K562 (cell line): Measurements from ENCODE around the gene DMWD. TPM values are rescaled to one million over a fixed set of nuclear protein-coding genes. Genes with fewer than 3 reads are reported as not detected.

ENCODE experiments used
- ATAC-seq: fragments of 200-7000 bp; cut with Tn5 transposase; 3 replicates; pipeline ENCODE4 v1.9.1; 2020; ENCODE audit warnings: moderate library complexity
- BruUV-seq: library from RNA; stranded (reverse); fragments of 400-500 nt; replicated peaks from 2 replicates; lab custom pipeline; 2021; lab: Mats Ljungman, UMichigan
- CTCF ChIA-PET: fragments of 300-600 bp; formaldehyde crosslinking; extraction: SDS; loops from one replicate; lab custom pipeline; 2021; ENCODE audit warnings: low intra/inter-chr PET ratio; lab: Yijun Ruan, JAX
- POLR2A ChIA-PET: fragments of 300-600, 350-650 bp; sonication (Branson Sonifier 250); formaldehyde crosslinking; extraction: SDS; loops from one replicate; lab custom pipeline; 2021; ENCODE audit warnings: antibody characterized with exemption, inconsistent platforms; lab: Yijun Ruan, JAX
- DNase-seq, 4 experiments: peaks; one replicate each; pipeline versions ENCODE4 v3.0.0 to v3.0.0-alpha.2; 2011 to 2018; ENCODE audit warnings: low spot score in 3 of 4, mixed read lengths in 3 of 4; ENCODE audit errors: extremely low read depth in 1 of 4
- FAIRE-seq: peaks from 2 replicates; lab custom pipeline; 2011; peaks lifted over from hg19 to GRCh38; lab: Jason Lieb, UNC
- H2AFZ ChIP-seq: 2 replicates; pipeline ENCODE4 v1.6.0; 2011; ENCODE audit warnings: low read depth, low read length, control low read depth, inconsistent platforms
- H3K27ac ChIP-seq: fragments of 200-600 bp; 3 replicates; pipeline ENCODE4 v1.8.0; 2011; ENCODE audit warnings: low read depth, mild to moderate bottlenecking, control low read depth, inconsistent platforms, low read length, moderate library complexity, mixed read lengths; ENCODE audit errors: extremely low read depth
- H3K27me3 ChIP-seq, 2 experiments: fragments of 300-600 bp in 1 of 2; 2 replicates in 1 of 2; 3 replicates in 1 of 2; pipeline versions ENCODE4 v1.6.0 to v1.8.0; 2011; ENCODE audit warnings: inconsistent platforms in 2 of 2, low read length in 2 of 2, mild to moderate bottlenecking in 1 of 2, mixed read lengths in 1 of 2, moderate library complexity in 1 of 2; ENCODE audit not compliant: control insufficient read depth in 2 of 2, insufficient read depth in 2 of 2
- H3K36me3 ChIP-seq: fragments of 300-600 bp; 3 replicates; pipeline ENCODE4 v1.8.0; 2011; ENCODE audit warnings: mild to moderate bottlenecking, low read length, inconsistent platforms; ENCODE audit not compliant: control insufficient read depth, insufficient read depth
- H3K4me1 ChIP-seq, 2 experiments: fragments of 200-600 bp in 1 of 2; replicated peaks in 1 of 2; 2 replicates in 1 of 2; 3 replicates in 1 of 2; pipeline versions ENCODE4 v1.5.1 to v1.8.0; 2011; ENCODE audit warnings: inconsistent platforms in 2 of 2, low read length in 2 of 2, mild to moderate bottlenecking in 1 of 2, mixed read lengths in 1 of 2, moderate library complexity in 1 of 2; ENCODE audit not compliant: control insufficient read depth in 2 of 2, insufficient read depth in 2 of 2
- H3K4me2 ChIP-seq: 2 replicates; pipeline ENCODE4 v1.6.1; 2011; ENCODE audit warnings: low read length, control low read depth, inconsistent platforms, mixed read lengths; ENCODE audit not compliant: insufficient read depth
- H3K4me3 ChIP-seq: fragments of 200-600 bp; sonication (generic), shearing (Covaris generic); 2 replicates; pipeline ENCODE4 v1.5.1; 2016; ENCODE audit warnings: control low read depth, inconsistent platforms
- H3K79me2 ChIP-seq: fragments of 200-600 bp; 3 replicates; pipeline ENCODE4 v1.8.0; 2011; ENCODE audit warnings: low read length, inconsistent platforms; ENCODE audit not compliant: control insufficient read depth, insufficient read depth
- H3K9ac ChIP-seq, 2 experiments: 2 replicates each; pipeline versions ENCODE4 v1.6.0 to v1.6.1; 2011; ENCODE audit warnings: low read depth in 2 of 2, low read length in 2 of 2, control low read depth in 1 of 2, inconsistent platforms in 1 of 2, mild to moderate bottlenecking in 1 of 2, mixed read lengths in 1 of 2; ENCODE audit not compliant: insufficient read depth in 1 of 2
- H3K9me1 ChIP-seq: one replicate; pipeline ENCODE4 v1.6.0; 2011; ENCODE audit warnings: inconsistent platforms, mild to moderate bottlenecking, low read length, moderate library complexity; ENCODE audit not compliant: control insufficient read depth, insufficient read depth
- H3K9me3 ChIP-seq: replicated peaks from 2 replicates; pipeline ENCODE4 v1.5.1; 2011; ENCODE audit warnings: low read depth, low read length, inconsistent platforms; ENCODE audit not compliant: control insufficient read depth, insufficient read depth
- H4K20me1 ChIP-seq: replicated peaks from 2 replicates; pipeline ENCODE4 v1.6.1; 2011; ENCODE audit warnings: low read length, inconsistent platforms, mixed read lengths; ENCODE audit not compliant: control insufficient read depth, insufficient read depth
- ATF6 ChIP-seq: sonication (generic); formaldehyde crosslinking; IDR thresholded peaks from 2 replicates; pipeline ENCODE4 v1.4.0; 2020; ENCODE audit warnings: mild to moderate bottlenecking, missing genetic modification reagents
- CBX1 ChIP-seq: sonication (generic); IDR thresholded peaks from 2 replicates; pipeline ENCODE4 v1.6.1; 2016; ENCODE audit warnings: antibody characterized with exemption, low read depth, mild to moderate bottlenecking
- DLX4 ChIP-seq: fragments of 250-450 bp; sonication (Bioruptor Pico); IDR thresholded peaks from 2 replicates; pipeline ENCODE4 v1.6.1; 2021; ENCODE audit warnings: mild to moderate bottlenecking
- EHMT2 ChIP-seq: fragments of 450-650 bp; IDR thresholded peaks from 2 replicates; pipeline ENCODE4 v1.6.1; 2018; ENCODE audit warnings: antibody characterized with exemption
- ETS1 ChIP-seq: conservative IDR thresholded peaks from 2 replicates; pipeline ENCODE4 v1.6.1; 2011; ENCODE audit warnings: low read depth, mild to moderate bottlenecking, low read length; ENCODE audit not compliant: control insufficient read depth
- GATA2 ChIP-seq: sonication (generic); formaldehyde crosslinking; IDR thresholded peaks from 2 replicates; pipeline ENCODE4 v1.4.0; 2020; ENCODE audit warnings: mild to moderate bottlenecking, missing genetic modification reagents
- HNRNPUL1 ChIP-seq: fragments of 200-400 bp; formaldehyde crosslinking; IDR thresholded peaks from 2 replicates; pipeline ENCODE4 v1.6.1; 2017; ENCODE audit warnings: low read length
- PCBP2 ChIP-seq: fragments of 200-400 bp; formaldehyde crosslinking; IDR thresholded peaks from 2 replicates; pipeline ENCODE4 v1.6.1; 2018; ENCODE audit warnings: low read length, low read depth, mild to moderate bottlenecking, moderate library complexity; ENCODE audit not compliant: poor library complexity, severe bottlenecking
- POLR3A ChIP-seq: IDR thresholded peaks from 2 replicates; pipeline ENCODE4 v1.6.1; 2011; ENCODE audit warnings: borderline replicate concordance, mild to moderate bottlenecking, moderate library complexity; ENCODE audit not compliant: insufficient read length, insufficient read depth; ENCODE audit errors: extremely low read depth
- RBBP5 ChIP-seq: fragments of 200-600 bp; sonication (generic); IDR thresholded peaks from 2 replicates; pipeline ENCODE4 v1.6.1; 2012; ENCODE audit warnings: borderline replicate concordance, mild to moderate bottlenecking, low read length, control low read depth, inconsistent platforms; ENCODE audit not compliant: insufficient read depth, poor library complexity, severe bottlenecking
- U2AF1 ChIP-seq: fragments of 200-400 bp; formaldehyde crosslinking; optimal IDR thresholded peaks from 2 replicates; pipeline ENCODE3; 2017; ENCODE audit warnings: mild to moderate bottlenecking, low read depth, low read length, moderate library complexity
- ZBTB49 ChIP-seq: sonication (generic); formaldehyde crosslinking; IDR thresholded peaks from 2 replicates; pipeline ENCODE4 v1.8.0; 2022; ENCODE audit warnings: missing genetic modification reagents, mild to moderate bottlenecking, borderline replicate concordance
- ZNF124 ChIP-seq: sonication (generic); formaldehyde crosslinking; IDR thresholded peaks from 2 replicates; pipeline ENCODE4 v1.8.1; 2022; ENCODE audit warnings: missing genetic modification reagents
- ZNF224 ChIP-seq: sonication (generic); formaldehyde crosslinking; IDR thresholded peaks from 2 replicates; pipeline ENCODE4 v1.8.0; 2022; ENCODE audit warnings: mild to moderate bottlenecking, missing genetic modification reagents
- WGBS: fragments of 100-300 bp; shearing (Covaris generic); methylation state at CpG from one replicate; pipeline ENCODE4 v1.1.6; 2016; ENCODE audit warnings: low coverage, mixed read lengths; ENCODE audit not compliant: insufficient coverage; ENCODE audit errors: missing lambda C conversion rate; 5-methylcytosine and 5-hydroxymethylcytosine counted together
- in situ Hi-C: fragments of 300-500 bp; cut with MboI; formaldehyde crosslinking; loops from 4 replicates; pipeline ENCODE4 v1.15.0; 2018; ENCODE audit warnings: inconsistent platforms, mixed read lengths
- intact Hi-C: fragments of 100-400 bp; cut with micrococcal nuclease; formaldehyde crosslinking; loops from 2 replicates; pipeline ENCODE4 v1.14.2; 2022
- polyA plus RNA-seq, 8 experiments: library from polyadenylated mRNA; depleted of rRNA in 4 of 8; stranded (reverse) in 5 of 8; unstranded in 3 of 8; fragments of >200 nt; fragmentation: Nextera tagmentation in 2 of 8; fragmentation: Illumina TruSeq in 1 of 8; extraction: Ambion mirVana in 2 of 8; extraction: Trizol in 1 of 8; gene quantifications; 2 replicates each; pipeline versions ENCODE4 v1.2.1 to v1.2.3, GENCODE V29; 2011 to 2014; ENCODE audit warnings: inconsistent platforms in 1 of 8, missing spikeins in 1 of 8
- total RNA-seq, 7 experiments: library from RNA; depleted of rRNA in 6 of 7; stranded (reverse); fragments of >200 nt in 6 of 7; fragmentation: Illumina TruSeq in 2 of 7; extraction: Trizol in 2 of 7; gene quantifications; 2 replicates each; pipeline versions ENCODE4 v1.2.1 to v1.2.3, GENCODE V29; 2011 to 2021; ENCODE audit warnings: low replicate concordance in 1 of 7

Gene DMWD
- total and polyA plus RNA-seq, 9 of the 15 experiments (the other 6 are each of a cell fraction or from before 2014, with no cell fraction given), result 4.7 to 54.6 (median 19.0) TPM

- H3K4me1 ChIP-seq, result peaks cover 10 to 78% of the 10 kb centered on the region in 2 experiments; a peak in 4 of 5 replicates
- no peaks in the 10 kb centered on the region for H4K20me1 ChIP-seq
- FAIRE-seq, result no peak
- H3K4me2 ChIP-seq, result peak within 1 kb of the TSS; percentile 92
- no peaks in the 10 kb centered on the region for H3K9me3 ChIP-seq
- intact Hi-C loops (no loop called here), in situ Hi-C loops (no loop called here)
- peaks cover 7% of the 10 kb centered on the region; the same call in 1 of the 3 replicates for H3K36me3 ChIP-seq
- H3K79me2 ChIP-seq, result peaks cover 17% of the 10 kb centered on the region; the same call in 2 of the 3 replicates
- peak; percentile 76 for ATAC-seq
- no peaks in the 10 kb centered on the region for H3K27me3 ChIP-seq
- CTCF ChIA-PET, result interaction anchor here (1.4 to 2.9 kb wide), 3 partner anchors 30 to 308 kb away, joined by 5 to 22 read pairs (median 14); no protein-coding TSS in a partner anchor
- peak within 1 kb of the TSS; percentile 69 to 98 for H3K9ac ChIP-seq
- TSS peak; percentile 57 for BruUV-seq
- WGBS, result 2% methylated on average over 51 of the region's 70 CpGs
- DNase-seq, result peak; percentile 93 to 98 (median 96)
- H2AFZ ChIP-seq, result peak within 1 kb of the TSS; percentile 87
- peak within 1 kb of the TSS; percentile 56 for H3K4me3 ChIP-seq
- POLR2A ChIA-PET, result interaction anchor here (0.6 to 5.9 kb wide), 16 partner anchors 13 to 249 kb away, joined by 3 to 70 read pairs (median 4); partner anchors contain the start of genes DMPK, DMWD, FBXO46 and QPCTL
- peak within 1 kb of the TSS; percentile 77 for H3K27ac ChIP-seq
- no peaks in the 10 kb centered on the region for H3K9me1 ChIP-seq
- peak; percentile 84 for TF ChIP-seq ETS1
- no peak for TF ChIP-seq HNRNPUL1
- TF ChIP-seq ZNF224 (CRISPR knock-in tag), result no peak
- TF ChIP-seq DLX4, result no peak
- no peak for TF ChIP-seq GATA2
- peak; percentile 85 for TF ChIP-seq U2AF1
- no peak for TF ChIP-seq ATF6 (CRISPR knock-in tag)
- no peak for TF ChIP-seq RBBP5
- 0 out of 2 replicates have a peak, but pooled peaks have one; percentile 22 for TF ChIP-seq ZBTB49 (CRISPR knock-in tag)
- no peak for TF ChIP-seq PCBP2
- TF ChIP-seq CBX1, result no peak
- TF ChIP-seq EHMT2, result no peak
- TF ChIP-seq ZNF124 (CRISPR knock-in tag), result no peak
- TF ChIP-seq POLR3A, result no peak
Measured at GRCh38 chr19:45768984-45769782, 23.5 kb downstream of the DMWD start, which contains the start of gene SIX5. SIX5 (minus strand) TSS chr19:45769252; CDS start chr19:45768844, 408 bp downstream.
